ENCODE data around the gene MED7. TPM values are rescaled to one million over a fixed set of nuclear protein-coding genes. Genes with fewer than 3 reads are reported as not detected.

MED7 gene
- total RNA-seq, result 10 to 100 TPM in 4 of 6 donors, 1 to 10 TPM in 2; 8.5 to 16.7 (median 10.3) TPM

DNA sequence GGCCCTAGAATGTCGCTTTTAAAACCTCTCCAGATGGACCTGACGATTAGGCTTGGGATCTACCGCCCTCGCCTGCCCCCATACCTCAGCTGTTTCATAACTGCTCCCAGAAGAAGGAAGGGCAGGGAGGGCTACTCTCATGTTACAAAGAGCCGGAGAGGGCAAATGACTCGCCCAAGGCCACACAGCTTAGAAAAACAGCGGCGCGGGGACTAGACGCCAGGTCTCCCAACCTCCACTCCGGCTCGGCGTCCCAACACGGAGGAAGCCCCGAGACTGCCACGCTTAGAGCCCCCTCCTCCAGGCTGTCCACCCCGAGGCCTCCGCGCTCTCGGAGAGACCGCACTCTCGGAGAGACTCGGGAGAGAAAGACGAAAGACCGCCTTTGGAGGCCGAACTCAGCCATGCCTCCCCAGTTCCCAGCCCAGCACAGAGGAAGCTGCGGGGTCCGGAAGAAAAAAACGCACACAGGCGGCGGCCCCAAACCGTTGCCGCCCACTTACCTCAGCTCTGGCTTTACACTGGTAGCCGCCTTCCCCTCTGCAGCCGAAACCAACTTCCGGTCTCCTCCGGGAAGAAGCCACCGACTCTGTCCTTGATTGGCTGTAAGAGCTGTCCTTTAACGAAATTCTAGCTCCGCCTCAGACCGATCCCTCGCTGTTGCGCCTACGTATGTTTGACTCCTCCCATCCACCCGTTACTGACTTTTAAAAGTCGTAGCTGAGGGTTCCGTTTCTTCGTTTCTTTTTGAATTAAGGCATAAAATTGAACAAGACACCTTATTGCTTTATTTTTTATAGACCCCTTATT, at the start of gene MED7:
Gene MED7 (minus strand): TSS at position 549 of the 810 bp plus-strand sequence. CDS start 3,434 bp downstream, outside the sequence.
- peaks cover under 1 to 17% (median 7%) of the 10 kb centered on the region in 4 donors for H3K36me3 ChIP-seq
- peak within 1 kb of the TSS; percentile 72 to 95 (median 84) for H3K4me3 ChIP-seq
- 0 to 1% methylated on average over 31 to 41 of the region's 48 CpGs for WGBS, 2 donors
- ATAC-seq (ENCODE audit: low FRiP score in 2 of 2), result peak; percentile 99 to 100
- no peaks in the 10 kb centered on the region for H3K9me3 ChIP-seq
- peak; percentile 87 to 95 for DNase-seq
- no peak for TF ChIP-seq CTCF (IDR thresholded peaks at IDR 0.05)
- TF ChIP-seq POLR2A (IDR thresholded peaks at IDR 0.05), result peak in 3 of 4 donors; percentile 65 to 87 (median 66)
- TF ChIP-seq EP300 (IDR thresholded peaks at IDR 0.05), result no peak
- TF ChIP-seq POLR2AphosphoS5 (IDR thresholded peaks at IDR 0.05), result peak; percentile 82 to 83
- peaks cover 9 to 18% (median 13%) of the 10 kb centered on the region in 4 donors for H3K4me1 ChIP-seq
- no peaks in the 10 kb centered on the region for H3K27me3 ChIP-seq
- H3K27ac ChIP-seq, result peak within 1 kb of the TSS; percentile 89 to 97 (median 93)

DNA sequence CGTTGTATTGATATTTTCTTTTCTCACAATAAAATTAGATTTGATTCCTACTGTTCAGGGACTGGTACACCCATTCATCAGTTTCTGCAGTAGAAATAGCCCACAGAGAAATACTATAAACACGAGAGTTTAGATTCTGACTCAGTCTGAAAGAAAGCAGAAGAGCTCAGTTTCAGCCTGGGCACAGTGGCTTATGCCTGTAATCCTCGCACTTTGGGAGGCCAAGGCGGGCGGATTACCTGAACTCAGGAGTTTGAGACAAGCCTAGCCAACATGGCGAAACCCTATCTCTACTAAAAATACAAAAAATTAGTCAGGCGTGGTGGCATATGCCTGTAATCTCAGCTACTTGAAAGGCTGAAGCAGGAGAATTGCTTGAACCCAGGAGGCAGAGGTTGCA, 46.6 kb upstream of the MED7 start:
- Histone ChIP-seq H3K27me3 (no peaks in the 10 kb centered on the region), H3K36me3 (no peaks in the 10 kb centered on the region), H3K9me3 (no peaks in the 10 kb centered on the region), H3K4me3 (no peak overlapping the region), H3K4me1 (no peaks in the 10 kb centered on the region), H3K27ac (no peak overlapping the region)
- TF ChIP-seq POLR2A (IDR thresholded peaks at IDR 0.05) (no peak), POLR2AphosphoS5 (IDR thresholded peaks at IDR 0.05) (no peak), CTCF (IDR thresholded peaks at IDR 0.05) (no peak), EP300 (IDR thresholded peaks at IDR 0.05) (no peak)
- no peak for DNase-seq
- 84 to 88% methylated on average over 7 of the region's 7 CpGs for WGBS, 2 donors
- ATAC-seq (ENCODE audit: low FRiP score in 2 of 2), result no peak

DNA sequence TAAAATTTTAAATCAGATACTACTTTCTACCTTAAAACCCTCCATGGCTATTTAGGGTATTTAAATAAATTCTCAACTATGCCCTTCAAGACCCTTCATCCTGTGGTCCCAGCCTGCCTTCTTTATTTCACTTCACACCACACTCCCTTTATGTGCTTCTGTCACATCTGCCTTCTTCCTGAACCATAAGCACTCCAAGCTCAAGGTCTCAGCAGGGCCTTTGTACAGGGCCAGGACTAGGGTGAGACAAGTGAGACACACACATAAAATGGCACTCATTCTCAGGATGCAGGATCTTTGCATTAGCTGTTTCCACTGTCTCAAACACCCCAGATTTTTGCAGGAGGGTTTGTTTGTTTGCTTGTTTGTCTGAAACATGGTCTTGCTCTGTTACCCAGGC, 45.6 kb upstream of the MED7 start:
- no peaks in the 10 kb centered on the region for H3K9me3 ChIP-seq
- H3K4me1 ChIP-seq, result no peaks in the 10 kb centered on the region
- DNase-seq (no peak), ATAC-seq (ENCODE audit: low FRiP score in 2 of 2) (no peak)
- TF ChIP-seq EP300 (IDR thresholded peaks at IDR 0.05), result no peak
- no peak for TF ChIP-seq POLR2A (IDR thresholded peaks at IDR 0.05)
- TF ChIP-seq POLR2AphosphoS5 (IDR thresholded peaks at IDR 0.05), result no peak
- TF ChIP-seq CTCF (IDR thresholded peaks at IDR 0.05), result no peak
- no peaks in the 10 kb centered on the region for H3K27me3 ChIP-seq
- H3K36me3 ChIP-seq, result no peaks in the 10 kb centered on the region
- H3K27ac ChIP-seq, result no peak overlapping the region
- H3K4me3 ChIP-seq, result no peak overlapping the region

DNA sequence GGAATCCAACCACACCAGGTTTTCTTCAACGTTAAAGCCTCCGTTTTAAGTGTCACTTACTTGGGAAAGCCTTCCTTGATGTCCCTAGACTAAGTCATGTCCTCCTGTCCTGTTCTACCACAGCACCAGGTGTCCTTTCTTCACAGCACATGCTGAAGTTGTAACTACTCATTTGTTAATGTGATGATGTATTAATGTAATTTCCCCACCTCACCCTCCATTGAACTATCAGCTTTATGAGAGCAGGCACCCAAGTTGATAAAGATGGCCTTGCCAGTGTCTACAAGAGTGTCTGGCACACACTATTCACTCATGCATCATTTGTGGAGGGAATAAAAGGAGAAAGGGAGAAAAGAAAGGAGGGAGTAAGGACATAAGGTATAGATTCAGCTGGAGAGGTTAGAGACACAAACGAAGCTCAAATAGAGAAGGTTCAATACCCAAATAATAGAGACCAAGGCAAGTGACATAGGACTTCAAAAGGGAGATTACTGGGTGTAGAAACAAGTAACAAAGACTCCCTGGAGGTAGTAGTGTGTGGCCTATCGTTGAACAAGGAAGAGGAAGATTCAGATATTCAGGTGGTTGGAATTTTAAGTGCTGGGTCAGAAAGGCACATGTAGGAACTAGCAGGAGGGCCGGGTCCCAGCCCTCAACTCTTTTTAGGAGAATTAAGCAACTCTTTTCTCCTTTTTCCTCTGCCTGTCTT, 44.5 kb upstream of the MED7 start:
- Histone ChIP-seq H3K9me3 (no peaks in the 10 kb centered on the region), H3K27me3 (no peaks in the 10 kb centered on the region), H3K4me1 (no peaks in the 10 kb centered on the region), H3K36me3 (no peaks in the 10 kb centered on the region), H3K27ac (no peak overlapping the region), H3K4me3 (no peak overlapping the region)
- ATAC-seq (ENCODE audit: low FRiP score in 2 of 2) (no peak), DNase-seq (no peak)
- WGBS, 2 donors, result 60 to 63% methylated on average over 5 of the region's 5 CpGs
- no peak for TF ChIP-seq EP300 (IDR thresholded peaks at IDR 0.05)
- no peak for TF ChIP-seq CTCF (IDR thresholded peaks at IDR 0.05)
- TF ChIP-seq POLR2A (IDR thresholded peaks at IDR 0.05), result no peak
- TF ChIP-seq POLR2AphosphoS5 (IDR thresholded peaks at IDR 0.05), result no peak
